ENCODE results near the gene ZGPAT.

DNA sequence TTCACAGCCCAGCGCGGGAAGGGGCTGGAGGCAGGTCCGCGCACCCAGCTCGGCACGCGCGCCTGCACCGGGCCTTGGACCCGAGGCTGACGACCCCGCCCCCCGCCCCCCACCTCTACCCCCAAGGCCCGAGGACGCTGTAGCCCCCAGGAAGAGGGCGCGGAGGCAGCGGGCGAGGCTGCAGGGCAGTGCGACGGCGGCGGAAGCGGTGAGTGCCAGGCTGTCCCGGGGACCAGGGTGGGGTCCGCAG is 29.8 kb downstream of the ZGPAT start:
- TF ChIP-seq POLR2A (IDR thresholded peaks at IDR 0.05; ENCODE audit: low read length) (no peak), GATA1 (IDR thresholded peaks at IDR 0.05; ENCODE audit: low read depth, low read length) (no peak)

Measured in erythroblast (primary cell).